OCI-LY3 (cell line): ENCODE results near the gene CKS2.
"Not testable (repeated sequence)": the region's sequence is repeated elsewhere in the genome, so short reads cannot be mapped to it uniquely, and the experiment has no call there.

Experiments
- H2AFZ ChIP-seq: fragments of 200-600, 300-600 bp; shearing (Covaris generic); 2 replicates; pipeline ENCODE4 v1.6.0; 2014; ENCODE audit warnings: antibody characterized with exemption, low read depth, low read length
- H3K27ac ChIP-seq: fragments of 200-600, 300-600 bp; sonication (generic); 2 replicates; pipeline ENCODE4 v1.5.1; 2014; ENCODE audit warnings: mild to moderate bottlenecking, low read length, moderate library complexity, mixed read lengths
- H3K27me3 ChIP-seq: fragments of 200-600, 300-600 bp; sonication (generic); 2 replicates; pipeline ENCODE4 v1.6.1; 2014; ENCODE audit warnings: low read depth, low read length, mixed read lengths
- H3K36me3 ChIP-seq: fragments of 200-600, 300-600 bp; sonication (generic); replicated peaks from 2 replicates; pipeline ENCODE3; 2014; ENCODE audit warnings: low read depth, low read length, mixed read lengths
- H3K4me1 ChIP-seq: fragments of 300-600, 200-600 bp; sonication (generic); 2 replicates; pipeline ENCODE4 v1.6.1; 2014; ENCODE audit warnings: low read length, mixed read lengths
- H3K4me2 ChIP-seq: fragments of 200-600, 300-600 bp; sonication (generic); 2 replicates; pipeline ENCODE4 v1.6.1; 2014; ENCODE audit warnings: low read length, mixed read lengths
- H3K4me3 ChIP-seq: fragments of 300-600, 200-600 bp; sonication (generic); 2 replicates; pipeline ENCODE4 v1.5.1; 2014; ENCODE audit warnings: antibody characterized with exemption, mild to moderate bottlenecking, low read length, moderate library complexity
- H3K79me2 ChIP-seq: fragments of 300-600, 200-600 bp; shearing (Covaris generic); 2 replicates; pipeline ENCODE4 v1.6.1; 2014; ENCODE audit warnings: mild to moderate bottlenecking, low read length, mixed read lengths
- H3K9ac ChIP-seq: fragments of 300-600, 200-600 bp; shearing (Covaris generic); 2 replicates; pipeline ENCODE4 v1.6.0; 2014; ENCODE audit warnings: mild to moderate bottlenecking, low read length, moderate library complexity
- H3K9me3 ChIP-seq: fragments of 200-600, 300-600 bp; shearing (Covaris generic); 2 replicates; pipeline ENCODE4 v1.6.1; 2014; ENCODE audit warnings: low read length, mixed read lengths; ENCODE audit not compliant: insufficient read depth
- H4K20me1 ChIP-seq: fragments of 200-600, 300-600 bp; sonication (generic); 2 replicates; pipeline ENCODE4 v1.6.1; 2016; ENCODE audit warnings: low read length, mixed read lengths; ENCODE audit not compliant: insufficient read depth
- CTCF ChIP-seq: fragments of 200-600, 300-600 bp; sonication (generic); IDR thresholded peaks from 2 replicates; pipeline ENCODE4 v1.5.1; 2014; ENCODE audit warnings: antibody characterized with exemption, low read length, low read depth
- EZH2phosphoT487 ChIP-seq: fragments of 200-600 bp; shearing (Covaris generic); IDR thresholded peaks from 2 replicates; pipeline ENCODE4 v1.6.1; 2018; ENCODE audit warnings: antibody characterized with exemption, mixed run types, low read depth

The CKS2 gene

GRCh38 chr9:89310475-89311345 lies at the start of gene CKS2:
CKS2 (plus strand) TSS chr9:89311195; CDS start chr9:89311293, 98 bp downstream.
- Histone ChIP-seq H3K9ac (peak within 1 kb of the TSS; percentile 97), H3K27ac (peak within 1 kb of the TSS; percentile 81), H3K4me1 (peaks cover 36% of the 10 kb centered on the region), H3K4me2 (peak within 1 kb of the TSS; percentile 94), H3K27me3 (no peaks in the 10 kb centered on the region), H3K79me2 (peaks cover 62% of the 10 kb centered on the region), H3K36me3 (peaks cover 49% of the 10 kb centered on the region), H2AFZ (0 out of 2 replicates have a peak within 1 kb of the TSS, but pooled peaks have one; percentile 35), H3K9me3 (no peaks in the 10 kb centered on the region), H3K4me3 (peak within 1 kb of the TSS; percentile 92), H4K20me1 (peaks cover 36% of the 10 kb centered on the region)
- TF ChIP-seq EZH2phosphoT487 = no peak
- TF ChIP-seq CTCF = no peak

GRCh38 chr9:89273528-89274279 lies 37.3 kb upstream of the CKS2 start:
- no peak overlapping the region for H3K4me2 ChIP-seq
- no peak overlapping the region for H3K4me3 ChIP-seq
- no peaks in the 10 kb centered on the region for H3K79me2 ChIP-seq
- H3K9me3 ChIP-seq = peaks cover 15% of the 10 kb centered on the region; the same call in 1 of the 2 replicates
- no peak overlapping the region for H3K27ac ChIP-seq
- H3K27me3 ChIP-seq = no peaks in the 10 kb centered on the region
- no peak overlapping the region for H2AFZ ChIP-seq
- H4K20me1 ChIP-seq = no peaks in the 10 kb centered on the region
- no peaks in the 10 kb centered on the region for H3K4me1 ChIP-seq
- no peaks in the 10 kb centered on the region for H3K36me3 ChIP-seq
- TF ChIP-seq EZH2phosphoT487 (no peak), CTCF (no peak)
- H3K9ac ChIP-seq = no peak overlapping the region

- no peaks in the 10 kb centered on the region for H3K4me1 ChIP-seq
- H3K4me2 ChIP-seq = no peak overlapping the region
- no peak overlapping the region for H3K9ac ChIP-seq
- no peaks in the 10 kb centered on the region for H4K20me1 ChIP-seq
- H2AFZ ChIP-seq = no peak overlapping the region
- H3K27ac ChIP-seq = no peak overlapping the region
- H3K36me3 ChIP-seq = no peaks in the 10 kb centered on the region
- no peak for TF ChIP-seq CTCF
- TF ChIP-seq EZH2phosphoT487 = no peak
- peaks cover 15% of the 10 kb centered on the region; the same call in 1 of the 2 replicates for H3K9me3 ChIP-seq
- H3K79me2 ChIP-seq = no peaks in the 10 kb centered on the region
- no peak overlapping the region for H3K4me3 ChIP-seq
- no peaks in the 10 kb centered on the region for H3K27me3 ChIP-seq
Measured at GRCh38 chr9:89274838-89275237, 36.2 kb upstream of the CKS2 start.

GRCh38 chr9:89276040-89276439 lies 35.0 kb upstream of the CKS2 start:
- not testable (repeated sequence) for H3K27me3 ChIP-seq, H3K36me3 ChIP-seq, H3K4me2 ChIP-seq, H3K9ac ChIP-seq, H2AFZ ChIP-seq, H4K20me1 ChIP-seq, H3K4me1 ChIP-seq, H3K4me3 ChIP-seq, H3K27ac ChIP-seq, H3K79me2 ChIP-seq
- H3K9me3 ChIP-seq = peaks cover 15% of the 10 kb centered on the region; the same call in 1 of the 2 replicates
